HG02840 (cell line): ENCODE data around the gene RASEF.

Source experiments
- ATAC-seq: cut with Tn5 transposase; IDR thresholded peaks from one replicate; pipeline ENCODE4 v1.9.1; 2021; ENCODE audit warnings: mild to moderate bottlenecking, moderate library complexity, moderate number of reproducible peaks; ENCODE audit not compliant: unreplicated experiment, low FRiP score

Gene RASEF

GRCh38 chr9:83059417-83059816, 3.5 kb downstream of the RASEF start:
- ATAC-seq: no peak

GRCh38 chr9:83056911-83057310, 6.0 kb downstream of the RASEF start:
- no peak for ATAC-seq

GRCh38 chr9:83056174-83056573, 6.8 kb downstream of the RASEF start:
- ATAC-seq: no peak

- ATAC-seq: no peak
Measured at GRCh38 chr9:83047839-83048775, 14.8 kb downstream of the RASEF start.

- ATAC-seq: no peak
Measured at GRCh38 chr9:83043597-83043996, 19.3 kb downstream of the RASEF start.

GRCh38 chr9:83041771-83042170, 21.2 kb downstream of the RASEF start:
- no peak for ATAC-seq

GRCh38 chr9:83039303-83039702, 23.6 kb downstream of the RASEF start:
- ATAC-seq: no peak

- ATAC-seq: no peak
Measured at GRCh38 chr9:83036043-83036442, 26.9 kb downstream of the RASEF start.

- ATAC-seq: no peak
Measured at GRCh38 chr9:83035143-83035542, 27.8 kb downstream of the RASEF start.

- ATAC-seq: no peak
Measured at GRCh38 chr9:83034587-83034986, 28.4 kb downstream of the RASEF start.

GRCh38 chr9:83034026-83034425, 28.9 kb downstream of the RASEF start:
- ATAC-seq: no peak

GRCh38 chr9:83032065-83032625, 30.8 kb downstream of the RASEF start:
- no peak for ATAC-seq

- no peak for ATAC-seq
Measured at GRCh38 chr9:83030391-83031107, 32.4 kb downstream of the RASEF start.

- no peak for ATAC-seq
Measured at GRCh38 chr9:83029531-83030137, 33.3 kb downstream of the RASEF start.

- ATAC-seq: no peak
Measured at GRCh38 chr9:83027153-83027891, 35.6 kb downstream of the RASEF start.

GRCh38 chr9:83024506-83025125, 38.3 kb downstream of the RASEF start:
- no peak for ATAC-seq

- no peak for ATAC-seq
Measured at GRCh38 chr9:83023151-83023550, 39.8 kb downstream of the RASEF start.

- no peak for ATAC-seq
Measured at GRCh38 chr9:83020864-83021263, 42.1 kb downstream of the RASEF start.

- no peak for ATAC-seq
Measured at GRCh38 chr9:83020327-83020726, 42.6 kb downstream of the RASEF start.

GRCh38 chr9:83019246-83019645, 43.7 kb downstream of the RASEF start:
- no peak for ATAC-seq
